Neural progenitor cell (in vitro differentiated cells): ENCODE data around the gene PRG3.

Experiments used
- EZH2 ChIP-seq: fragments of 200-600 bp; sonication (generic); IDR thresholded peaks from 2 replicates; pipeline ENCODE4 v1.6.1; 2017; ENCODE audit warnings: antibody characterized with exemption, mild to moderate bottlenecking, moderate library complexity
- EZH2phosphoT487 ChIP-seq: fragments of 200-600 bp; sonication (generic); IDR thresholded peaks from 2 replicates; pipeline ENCODE4 v1.6.1; 2017; ENCODE audit warnings: antibody characterized with exemption
- TF ChIP-seq, protein P1 (sequence below): fragments of 200-600 bp; sonication (generic); IDR thresholded peaks from 2 replicates; pipeline ENCODE4 v1.5.1; 2017; ENCODE audit warnings: antibody characterized with exemption, mild to moderate bottlenecking

DNA sequence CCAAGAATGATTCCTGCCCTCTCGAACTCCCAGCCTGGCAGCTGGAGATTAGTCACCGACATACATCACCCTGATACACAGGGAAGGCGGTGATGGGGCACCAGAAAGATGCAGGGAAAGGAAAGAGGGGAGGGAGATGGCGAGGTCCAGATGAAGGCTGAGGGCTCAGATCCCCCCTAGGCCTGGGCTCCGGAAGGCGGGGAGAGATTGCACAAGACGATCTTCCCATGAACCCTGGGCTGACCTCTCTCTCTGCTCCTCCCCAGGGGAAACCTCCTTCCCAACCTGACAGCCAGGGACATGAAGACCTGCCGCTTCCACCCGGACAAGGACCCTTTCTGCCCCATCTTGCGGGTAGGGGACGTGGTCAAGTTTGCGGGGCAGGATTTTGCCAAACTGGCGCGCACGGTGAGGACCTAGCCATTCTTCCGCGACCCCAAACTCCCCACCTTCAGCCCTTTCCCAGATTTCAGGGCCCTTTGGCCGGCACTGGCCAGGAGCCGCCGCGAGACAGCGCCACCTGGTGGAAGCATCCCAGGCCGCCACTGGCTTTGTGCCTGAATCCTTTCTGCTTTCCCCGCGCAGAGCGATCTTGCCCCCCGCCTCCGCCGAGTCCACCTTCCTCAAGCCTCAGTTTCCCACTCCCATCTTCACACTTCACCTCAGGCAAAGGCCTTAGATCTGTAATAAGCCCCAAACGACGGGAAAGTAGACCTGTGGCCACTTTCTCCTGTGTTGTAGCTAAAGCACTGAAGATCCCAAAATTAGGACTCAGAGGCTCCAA lies 31.3 kb downstream of the PRG3 start:
- TF ChIP-seq, protein P1, sequence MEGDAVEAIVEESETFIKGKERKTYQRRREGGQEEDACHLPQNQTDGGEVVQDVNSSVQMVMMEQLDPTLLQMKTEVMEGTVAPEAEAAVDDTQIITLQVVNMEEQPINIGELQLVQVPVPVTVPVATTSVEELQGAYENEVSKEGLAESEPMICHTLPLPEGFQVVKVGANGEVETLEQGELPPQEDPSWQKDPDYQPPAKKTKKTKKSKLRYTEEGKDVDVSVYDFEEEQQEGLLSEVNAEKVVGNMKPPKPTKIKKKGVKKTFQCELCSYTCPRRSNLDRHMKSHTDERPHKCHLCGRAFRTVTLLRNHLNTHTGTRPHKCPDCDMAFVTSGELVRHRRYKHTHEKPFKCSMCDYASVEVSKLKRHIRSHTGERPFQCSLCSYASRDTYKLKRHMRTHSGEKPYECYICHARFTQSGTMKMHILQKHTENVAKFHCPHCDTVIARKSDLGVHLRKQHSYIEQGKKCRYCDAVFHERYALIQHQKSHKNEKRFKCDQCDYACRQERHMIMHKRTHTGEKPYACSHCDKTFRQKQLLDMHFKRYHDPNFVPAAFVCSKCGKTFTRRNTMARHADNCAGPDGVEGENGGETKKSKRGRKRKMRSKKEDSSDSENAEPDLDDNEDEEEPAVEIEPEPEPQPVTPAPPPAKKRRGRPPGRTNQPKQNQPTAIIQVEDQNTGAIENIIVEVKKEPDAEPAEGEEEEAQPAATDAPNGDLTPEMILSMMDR: peak; percentile 88
- TF ChIP-seq EZH2phosphoT487: no peak
- no peak for TF ChIP-seq EZH2
